ENCODE results near the gene LY6G5C. TPM values are rescaled to one million over a fixed set of nuclear protein-coding genes. Genes with fewer than 3 reads are reported as not detected.
"Not testable (repeated sequence)": the region's sequence is repeated elsewhere in the genome, so short reads cannot be mapped to it uniquely, and the experiment has no call there.

LY6G5C gene
- polyA plus RNA-seq, 4 donors, result 1.6 to 5.9 (median 2.6) TPM

DNA sequence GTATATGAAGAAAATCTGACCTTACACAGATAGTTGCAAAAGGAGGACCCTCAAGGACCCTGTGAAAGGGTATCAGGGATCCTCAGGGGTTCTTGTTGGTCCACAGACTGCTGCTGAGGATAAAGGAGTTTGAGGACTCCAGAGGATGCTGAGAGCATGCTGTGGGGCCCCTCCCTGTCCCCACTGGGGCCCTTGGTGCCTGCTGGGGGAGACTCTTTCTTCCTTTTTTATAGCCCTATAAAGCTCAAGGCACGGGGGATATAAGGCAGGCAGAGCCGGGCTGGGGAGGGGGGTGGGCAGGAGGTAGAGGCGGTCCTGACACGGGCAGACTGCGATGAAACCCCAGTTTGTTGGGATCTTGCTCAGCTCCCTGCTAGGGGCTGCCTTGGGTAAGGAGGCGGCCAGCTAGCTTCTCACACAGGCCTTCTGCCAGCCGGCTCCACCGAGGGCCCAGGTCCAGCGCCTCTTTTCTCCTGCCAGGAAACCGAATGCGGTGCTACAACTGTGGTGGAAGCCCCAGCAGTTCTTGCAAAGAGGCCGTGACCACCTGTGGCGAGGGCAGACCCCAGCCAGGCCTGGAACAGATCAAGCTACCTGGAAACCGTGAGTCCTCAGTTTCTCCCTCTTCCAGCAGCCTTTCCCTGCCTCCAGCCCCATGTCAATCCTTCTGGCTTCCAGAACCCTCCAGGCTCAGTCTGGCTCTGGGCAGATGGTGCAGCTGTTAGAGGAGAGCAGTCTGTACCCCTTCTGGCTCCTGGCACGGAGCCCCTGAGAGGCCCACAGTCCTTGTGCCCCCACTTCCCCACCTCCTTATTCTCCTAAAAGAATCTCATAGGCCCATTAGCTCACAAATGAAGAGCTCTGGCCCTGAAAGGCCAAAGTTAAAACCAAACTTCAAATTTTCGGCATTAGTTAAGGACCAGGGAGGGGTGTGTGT, 34.4 kb upstream of the LY6G5C start, which contains the start of gene LY6G6D:
Gene LY6G6D (plus strand): TSS at position 327 of the 937 bp plus-strand sequence. CDS start 8 bp downstream, at position 335.
- DNase-seq (ENCODE audit: low read depth in 4 of 4, low spot score in 3 of 4), result no peak

DNA sequence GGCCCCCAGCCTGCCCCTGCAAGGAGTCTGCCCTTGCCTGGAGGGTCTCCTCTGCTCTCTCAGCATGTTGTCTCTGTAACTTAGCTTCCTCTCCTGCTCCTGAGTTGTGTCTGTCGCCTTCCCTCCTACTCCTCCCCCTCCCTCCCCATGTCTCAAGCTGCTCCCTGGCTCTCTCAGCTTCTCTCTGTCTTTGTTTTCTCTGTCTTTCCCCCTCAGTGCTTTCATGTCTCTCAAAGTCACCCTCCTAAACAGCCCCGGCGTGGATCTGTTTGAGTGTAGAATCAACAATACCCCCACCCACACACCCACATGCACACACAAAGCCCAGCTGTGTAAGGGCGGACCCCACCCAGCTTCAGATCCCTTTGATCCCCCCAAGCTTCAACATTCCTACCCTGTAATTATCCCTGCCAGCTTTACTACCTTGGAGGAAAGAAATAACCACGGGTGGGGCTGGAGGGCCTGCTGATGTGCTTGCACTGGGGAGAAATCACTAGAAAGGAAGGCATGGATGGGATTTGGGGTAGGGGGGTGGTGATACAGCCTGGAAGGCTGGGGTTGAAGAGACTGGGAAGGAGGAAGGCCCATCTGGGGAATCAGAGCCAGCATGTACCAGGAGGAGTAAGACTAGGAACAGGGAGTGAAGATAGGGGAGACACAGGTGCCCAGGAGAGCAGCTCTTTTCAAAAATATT, 33.3 kb upstream of the LY6G5C start:
- no peak for DNase-seq (ENCODE audit: low read depth in 4 of 4, low spot score in 3 of 4)

DNA sequence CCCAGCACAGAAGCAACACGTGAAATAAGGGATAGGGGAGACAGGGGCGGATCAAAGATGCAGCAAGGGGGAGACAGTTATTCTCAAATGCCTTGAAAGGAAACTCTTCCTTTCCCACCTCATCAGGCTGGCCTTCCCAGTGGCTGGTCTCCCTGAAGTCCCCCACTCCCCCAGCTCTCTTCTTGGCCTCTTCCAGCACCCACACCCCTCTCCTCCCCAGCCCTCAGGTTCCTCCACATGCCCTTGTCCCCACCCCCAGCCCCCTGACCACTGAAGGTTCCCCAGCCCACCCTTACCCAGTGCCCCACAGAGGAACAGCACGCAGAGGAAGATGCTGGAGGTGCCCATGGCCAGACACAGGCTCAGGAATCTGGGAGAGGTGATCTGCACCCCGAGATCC, 32.6 kb upstream of the LY6G5C start:
- DNase-seq (ENCODE audit: low read depth in 4 of 4, low spot score in 3 of 4), result no peak

DNA sequence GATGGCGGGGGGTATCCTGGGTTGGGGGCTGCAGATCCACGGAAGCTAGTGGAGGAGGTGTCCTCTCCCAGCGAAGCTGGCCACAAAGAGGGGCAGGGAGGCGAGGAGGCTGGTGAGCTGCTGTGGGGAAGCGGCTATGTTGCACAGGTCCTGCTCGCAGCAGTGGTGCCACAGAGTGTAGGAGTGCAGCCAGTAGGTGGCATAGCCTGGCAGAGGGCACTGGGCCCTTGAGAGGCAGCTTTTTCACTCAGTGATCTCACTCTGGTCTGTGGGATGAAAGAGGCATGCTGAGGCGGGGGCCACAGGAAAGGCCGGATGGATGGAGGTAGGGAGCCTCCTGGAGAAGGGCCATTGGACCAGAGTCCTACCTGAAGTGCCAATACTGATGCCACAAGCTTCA, 31.4 kb upstream of the LY6G5C start:
- DNase-seq (ENCODE audit: low read depth in 4 of 4, low spot score in 3 of 4), result no peak

DNA sequence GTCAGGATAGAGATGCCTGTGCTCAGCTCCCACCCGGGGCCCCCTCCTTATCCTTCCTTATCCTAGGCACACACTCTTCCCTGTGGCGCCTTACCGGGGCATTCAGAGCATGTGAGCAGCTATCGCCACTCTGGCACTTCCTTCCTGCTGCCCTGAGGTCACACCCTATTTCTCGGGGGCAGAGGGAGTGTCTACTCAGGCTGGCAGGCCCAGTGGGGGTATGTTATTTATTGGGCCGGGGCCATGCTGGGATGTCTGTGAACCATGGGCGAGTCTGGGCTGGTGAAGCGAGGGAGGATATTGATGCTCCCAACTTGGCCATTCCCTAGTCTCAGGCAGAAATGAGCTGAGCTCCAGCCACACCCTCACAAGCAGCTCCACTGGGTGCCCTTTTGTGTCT, 30.4 kb upstream of the LY6G5C start:
- no peak for DNase-seq (ENCODE audit: low read depth in 4 of 4, low spot score in 3 of 4)

DNA sequence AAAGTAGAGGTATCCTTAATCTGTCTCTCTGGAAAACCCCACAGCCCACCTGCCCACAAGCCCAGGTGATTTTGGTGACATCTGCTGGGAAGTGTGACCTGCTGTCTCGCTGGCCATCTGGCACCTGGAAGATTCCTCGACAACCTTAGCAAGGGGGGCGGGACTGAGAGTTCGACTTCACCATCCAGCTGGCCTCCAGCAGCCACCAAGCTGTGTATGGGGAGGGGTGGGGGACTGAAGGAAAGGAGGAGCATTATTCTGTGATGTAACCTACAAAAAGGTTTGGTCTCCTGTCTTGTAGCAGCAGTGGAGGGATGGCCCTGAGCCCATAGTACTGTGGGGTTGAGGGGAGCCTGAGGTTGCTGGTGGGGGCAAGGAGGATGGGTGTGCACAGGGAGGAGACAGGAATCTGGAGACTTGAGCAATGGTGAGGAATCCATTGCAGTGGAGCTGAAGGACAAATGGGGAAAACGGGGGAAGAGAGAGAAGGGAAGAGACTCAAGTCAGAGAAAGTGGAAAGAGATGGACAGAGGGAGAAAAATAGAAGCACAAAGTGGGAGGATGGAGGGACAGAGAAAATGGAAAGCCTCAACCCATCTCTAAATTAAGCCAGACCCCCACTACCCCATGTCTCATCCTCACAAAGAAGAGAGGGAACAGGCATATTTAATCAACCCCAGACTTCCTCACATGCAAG, 29.8 kb upstream of the LY6G5C start:
- DNase-seq (ENCODE audit: low read depth in 4 of 4, low spot score in 3 of 4), result no peak

DNA sequence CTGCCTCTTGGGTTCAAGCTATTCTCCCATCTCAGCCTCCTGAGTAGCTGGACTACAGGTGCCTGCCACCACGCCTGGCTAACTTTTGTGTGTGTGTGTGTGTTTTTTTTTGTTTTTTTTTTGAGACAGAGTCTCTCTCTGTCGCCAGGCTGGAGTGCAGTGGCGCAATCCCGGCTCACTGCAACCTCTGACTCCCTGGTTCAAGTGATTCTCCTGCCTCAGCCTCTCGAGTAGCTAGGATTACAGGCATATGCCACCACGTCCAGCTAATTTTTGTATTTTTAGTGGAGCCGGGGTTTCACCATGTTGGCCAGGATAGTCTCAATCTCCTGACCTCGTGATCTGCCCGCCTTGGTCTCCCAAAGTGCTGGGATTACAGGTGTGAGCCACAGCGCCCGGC, 28.3 kb upstream of the LY6G5C start:
- DNase-seq (ENCODE audit: low read depth in 4 of 4, low spot score in 3 of 4), result not testable (repeated sequence)

DNA sequence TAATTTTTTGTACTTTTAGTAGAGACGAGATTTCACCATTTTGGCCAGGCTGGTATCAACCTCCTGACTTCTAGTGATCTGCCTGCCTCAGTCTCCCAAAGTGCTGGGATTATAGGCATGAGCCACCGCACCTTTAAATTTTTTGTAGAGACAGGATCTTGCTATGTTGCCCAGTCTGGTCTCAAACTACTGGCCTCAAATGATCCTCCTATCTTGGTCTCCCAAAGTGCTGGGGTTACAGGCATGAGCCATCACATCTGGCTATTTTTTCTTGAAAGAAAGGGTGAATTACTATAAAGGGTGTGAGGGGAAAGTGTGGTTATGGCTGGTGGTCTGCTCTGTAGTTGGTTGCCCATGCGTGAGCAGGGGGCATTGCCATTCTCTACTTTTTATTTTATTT, 27.4 kb upstream of the LY6G5C start:
- DNase-seq (ENCODE audit: low read depth in 4 of 4, low spot score in 3 of 4), result no peak

DNA sequence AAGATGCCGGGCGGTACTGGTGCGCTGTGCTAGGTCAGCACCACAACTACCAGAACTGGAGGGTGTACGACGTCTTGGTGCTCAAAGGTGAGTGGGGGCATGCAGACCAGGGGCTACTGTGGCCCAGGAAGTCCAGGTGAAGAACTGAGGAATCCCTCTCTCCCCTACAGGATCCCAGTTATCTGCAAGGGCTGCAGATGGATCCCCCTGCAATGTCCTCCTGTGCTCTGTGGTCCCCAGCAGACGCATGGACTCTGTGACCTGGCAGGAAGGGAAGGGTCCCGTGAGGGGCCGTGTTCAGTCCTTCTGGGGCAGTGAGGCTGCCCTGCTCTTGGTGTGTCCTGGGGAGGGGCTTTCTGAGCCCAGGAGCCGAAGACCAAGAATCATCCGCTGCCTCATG, 26.8 kb upstream of the LY6G5C start:
- DNase-seq (ENCODE audit: low read depth in 4 of 4, low spot score in 3 of 4), result no peak

DNA sequence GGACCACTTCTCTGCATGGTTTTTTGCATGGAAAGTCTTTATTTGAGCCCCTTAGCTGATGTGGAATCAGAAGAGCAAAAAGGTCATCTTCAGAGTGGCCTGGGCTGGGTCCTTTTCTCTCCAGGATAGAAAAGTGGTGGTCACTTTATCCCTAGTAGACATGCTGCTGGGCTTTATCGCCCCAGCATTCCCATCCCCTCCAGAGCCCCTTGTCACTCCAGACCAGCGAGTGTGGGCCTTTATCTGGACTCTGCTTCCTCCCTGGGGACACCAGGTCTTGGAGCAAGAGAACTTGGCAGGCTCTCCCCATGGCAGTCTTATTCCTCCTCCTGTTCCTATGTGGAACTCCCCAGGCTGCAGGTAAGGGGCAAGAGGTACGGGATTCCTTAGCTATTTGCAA, 25.7 kb upstream of the LY6G5C start, which contains the start of gene LY6G6F:
Gene LY6G6F (plus strand): TSS at position 268 of the 400 bp plus-strand sequence. CDS start 41 bp downstream, at position 309.
- DNase-seq (ENCODE audit: low read depth in 4 of 4, low spot score in 3 of 4), result no peak

DNA sequence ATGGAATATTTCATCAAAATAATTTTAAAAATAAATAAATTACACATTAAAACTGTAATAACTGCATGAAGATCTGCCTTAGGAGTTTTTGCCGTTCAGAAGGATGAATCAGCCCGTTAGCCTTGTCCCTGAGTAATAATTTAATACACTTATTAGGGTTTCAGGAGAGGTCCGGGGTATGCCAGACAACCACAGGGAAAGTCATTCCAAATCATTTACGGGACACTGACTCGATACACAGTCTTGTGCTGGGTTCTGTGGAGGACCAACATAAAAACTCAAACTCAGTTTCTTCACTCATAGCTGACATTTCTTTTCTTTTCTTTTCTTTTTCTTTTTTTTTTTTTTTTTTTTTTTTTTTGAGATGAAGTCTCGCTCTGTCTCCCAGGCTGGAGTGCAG, 25.1 kb upstream of the LY6G5C start:
- no peak for DNase-seq (ENCODE audit: low read depth in 4 of 4, low spot score in 3 of 4)

DNA sequence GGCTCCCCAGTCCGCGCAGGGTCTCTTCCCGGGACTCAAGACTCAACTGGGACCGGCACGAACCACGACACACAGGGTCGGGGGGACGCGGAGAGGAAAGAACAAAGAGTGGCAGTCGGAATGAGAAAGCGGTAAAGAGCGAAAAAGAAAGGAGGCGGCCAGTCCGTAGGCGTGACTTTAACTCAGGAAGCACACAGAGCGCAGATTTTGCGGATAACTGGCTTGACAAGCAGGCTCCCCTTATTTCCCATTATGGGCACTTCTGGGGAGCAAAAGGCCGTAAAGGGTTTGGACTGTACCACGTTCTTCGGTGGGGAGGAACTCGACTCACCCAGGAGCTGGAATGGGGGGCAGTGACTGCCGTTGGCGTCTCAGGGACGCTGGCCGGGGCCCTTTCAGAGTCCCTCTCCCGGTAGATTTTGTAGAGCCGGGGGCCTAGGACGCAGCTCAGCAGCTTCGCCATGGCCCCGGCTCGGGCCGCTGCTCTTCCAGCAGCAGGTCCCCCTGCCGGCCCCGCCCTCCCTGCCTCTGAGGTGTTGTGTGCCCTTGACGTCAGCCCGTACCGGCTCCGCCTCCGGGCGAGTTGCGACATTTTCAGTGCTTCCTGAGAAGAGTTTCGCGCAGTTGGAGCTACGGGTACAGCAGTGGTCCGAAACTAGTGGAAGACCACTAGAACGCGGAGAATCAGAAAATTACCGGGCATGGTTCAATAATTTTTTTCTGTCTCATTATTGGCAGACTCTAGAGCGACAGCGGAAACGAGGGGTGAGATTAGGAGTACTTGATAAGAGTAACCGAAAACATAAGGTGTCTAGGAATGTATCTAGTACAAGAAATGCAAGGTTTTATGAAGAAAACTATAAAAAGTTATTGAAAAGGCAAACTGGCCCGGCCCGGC, 22.2 kb upstream of the LY6G5C start, which contains the start of gene ABHD16A:
Gene ABHD16A (minus strand): TSS at position 506 of the 898 bp plus-strand sequence. CDS start 43 bp downstream, at position 463.
- DNase-seq (ENCODE audit: low read depth in 4 of 4, low spot score in 3 of 4), result peak; percentile 97 to 99 (median 98)

DNA sequence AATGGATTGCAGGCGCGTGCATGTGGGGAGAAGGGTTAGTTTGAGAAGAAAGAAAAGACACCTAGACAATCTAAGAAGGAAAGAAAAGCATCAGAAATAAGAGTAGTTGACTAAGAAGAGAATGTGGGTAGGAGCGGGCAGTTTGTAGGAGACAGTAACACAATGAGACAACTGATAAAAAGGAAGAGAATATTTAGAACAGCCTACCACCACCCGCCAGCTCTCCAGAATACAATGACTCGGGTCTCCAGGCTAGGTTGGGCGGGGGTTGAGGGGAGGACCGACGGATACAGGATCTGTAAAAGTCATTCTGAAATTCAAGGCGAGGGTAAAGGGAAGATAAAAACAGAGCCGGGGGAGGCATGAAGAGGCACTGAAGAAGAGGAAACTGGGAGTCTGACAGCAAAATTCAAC, 21.5 kb upstream of the LY6G5C start:
- DNase-seq (ENCODE audit: low read depth in 4 of 4, low spot score in 3 of 4), result no peak

DNA sequence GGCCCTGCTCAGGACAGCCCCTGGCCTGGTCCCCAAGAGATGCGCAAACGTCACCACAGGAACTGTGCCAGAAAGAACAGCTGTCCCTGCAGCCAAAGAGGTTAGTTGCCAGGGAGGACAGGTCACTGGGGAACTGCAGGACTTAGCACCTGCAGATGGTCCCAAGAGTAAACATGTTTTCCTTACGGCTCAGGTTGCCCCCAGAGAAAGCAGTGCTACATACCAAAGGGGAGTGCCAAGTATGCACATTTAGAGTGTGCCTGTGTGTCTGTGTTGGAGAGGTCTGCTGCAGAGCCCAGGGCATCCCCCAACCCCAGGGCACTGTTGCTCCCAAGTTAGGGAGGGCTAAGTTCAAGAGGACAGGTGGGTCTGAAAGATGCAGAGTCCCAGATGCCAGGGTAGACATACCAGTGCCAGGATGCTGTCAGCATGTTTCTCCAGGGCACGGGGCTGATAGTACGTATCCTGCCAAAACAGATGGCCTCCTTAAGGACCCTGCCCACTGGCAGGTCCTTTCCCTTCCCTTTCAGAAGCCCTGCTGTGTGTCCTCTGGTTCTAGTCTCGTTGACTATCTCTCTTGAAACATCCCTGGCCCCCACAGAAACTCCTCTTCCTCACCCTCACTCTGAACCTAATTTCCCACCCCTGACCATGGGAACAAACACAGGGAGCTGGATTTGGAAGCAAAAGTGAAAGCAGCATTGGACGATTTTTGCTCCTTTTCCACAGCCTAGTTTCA, 21.0 kb upstream of the LY6G5C start:
- DNase-seq (ENCODE audit: low read depth in 4 of 4, low spot score in 3 of 4), result no peak

DNA sequence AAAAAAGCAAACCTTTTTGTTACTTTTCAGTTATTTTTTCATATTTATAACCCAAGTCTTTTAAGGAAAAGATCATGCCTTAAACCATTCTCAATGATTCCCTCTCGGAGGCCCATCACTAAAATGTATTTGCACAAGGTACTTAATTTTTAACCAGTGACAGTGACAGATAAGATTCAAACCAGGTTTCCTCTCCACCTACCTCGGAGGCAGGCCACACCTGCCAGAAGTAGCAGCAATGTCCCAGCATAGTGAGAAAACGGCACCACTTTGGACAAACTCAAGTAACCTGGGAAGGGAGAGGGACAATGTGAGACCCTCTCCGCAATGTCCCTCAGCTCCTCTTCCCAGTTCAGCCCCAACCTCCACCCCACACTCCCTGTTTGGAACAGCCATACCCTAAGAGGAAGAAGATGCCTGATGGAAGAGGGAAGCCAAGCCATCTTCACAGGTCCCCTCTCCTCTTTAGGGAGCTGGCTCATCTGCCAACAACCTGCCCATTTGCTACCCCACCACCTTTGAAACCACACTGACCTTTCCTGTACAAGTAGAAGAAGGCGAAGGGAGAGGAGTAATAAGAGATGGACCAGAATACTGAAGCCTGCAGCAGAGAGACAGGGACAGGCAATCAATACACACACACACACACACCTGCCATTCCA, 20.0 kb upstream of the LY6G5C start:
- DNase-seq (ENCODE audit: low read depth in 4 of 4, low spot score in 3 of 4), result no peak

DNA sequence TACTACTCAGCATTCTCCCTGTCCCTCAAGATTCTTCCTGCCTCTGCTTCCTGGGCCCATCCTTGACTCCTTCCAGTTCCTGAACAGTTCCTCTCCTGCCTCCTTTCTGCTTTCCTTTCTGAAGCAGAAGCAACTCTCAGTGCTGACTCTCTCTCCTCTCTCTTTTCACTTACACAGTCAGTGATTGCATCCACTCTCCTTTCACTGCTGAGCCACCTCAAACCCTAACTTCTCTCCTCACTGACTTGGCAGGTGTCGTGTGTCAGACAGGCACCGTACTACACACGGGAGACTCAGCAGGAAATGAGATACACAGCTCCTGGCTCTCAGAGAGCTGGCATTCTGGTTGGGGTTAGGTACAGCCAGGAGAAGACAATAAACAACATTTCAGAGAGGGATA, 16.7 kb upstream of the LY6G5C start:
- no peak for DNase-seq (ENCODE audit: low read depth in 4 of 4, low spot score in 3 of 4)

DNA sequence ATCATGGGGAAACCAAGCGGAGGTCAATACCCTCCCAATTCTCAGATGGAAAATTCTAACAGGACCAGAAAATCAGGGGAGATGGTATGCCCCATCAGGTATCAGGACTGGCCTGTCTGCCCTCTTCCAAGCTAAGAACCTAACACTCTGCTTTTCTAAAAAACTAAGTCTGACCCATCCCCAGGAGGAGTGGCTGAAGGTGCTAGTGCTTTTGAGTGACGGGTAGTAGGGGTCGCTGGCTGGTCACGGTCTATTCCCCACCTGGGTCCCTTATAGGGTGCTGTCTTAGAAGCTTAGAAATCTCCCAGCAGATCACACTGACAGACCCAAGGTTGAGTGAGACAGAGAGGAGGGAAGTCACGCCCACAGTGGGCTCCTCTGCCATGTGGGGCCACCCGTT, 12.7 kb upstream of the LY6G5C start:
- no peak for DNase-seq (ENCODE audit: low read depth in 4 of 4, low spot score in 3 of 4)

DNA sequence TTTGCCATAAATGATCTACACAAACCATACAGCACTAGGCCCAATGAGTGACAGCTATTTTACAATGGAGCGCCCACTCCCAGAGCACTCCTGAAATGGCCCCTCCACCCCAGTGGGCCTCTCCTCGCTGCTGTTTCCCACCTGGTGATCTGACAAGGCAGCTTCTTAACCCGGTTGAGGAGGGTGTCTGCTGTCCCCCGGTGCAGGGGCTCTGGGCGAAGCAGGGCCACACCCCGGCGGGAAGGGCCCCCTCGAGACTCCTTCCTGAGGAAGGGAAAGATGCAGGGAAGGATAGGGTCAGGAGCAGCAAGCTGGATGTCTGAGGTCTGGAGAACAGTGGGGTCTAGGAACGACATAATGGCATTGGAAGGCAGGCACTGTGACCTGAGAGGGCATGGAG, 12.0 kb upstream of the LY6G5C start:
- DNase-seq (ENCODE audit: low read depth in 4 of 4, low spot score in 3 of 4), result no peak

DNA sequence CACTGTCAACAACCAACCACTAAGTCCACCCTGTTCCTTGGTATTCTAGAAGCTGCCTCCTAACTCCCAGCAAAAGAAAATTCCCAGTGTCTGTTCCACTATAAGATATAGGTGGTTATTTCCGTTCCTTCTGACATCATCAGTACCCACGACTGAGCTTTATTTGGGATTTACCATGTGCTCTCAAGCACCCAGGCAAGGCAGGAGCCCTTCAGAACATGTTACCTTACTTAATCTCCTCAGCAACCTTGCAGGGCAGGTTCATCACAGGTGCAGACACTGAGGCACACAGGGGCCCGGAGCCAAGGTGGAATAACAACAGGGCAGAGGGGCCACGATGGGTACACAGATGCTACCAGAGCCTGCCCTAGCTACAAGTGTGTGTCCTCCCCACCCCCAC, 11.5 kb upstream of the LY6G5C start:
- no peak for DNase-seq (ENCODE audit: low read depth in 4 of 4, low spot score in 3 of 4)

All from left renal pelvis (tissue), 4 donors.